Iris pigment epithelial cell (primary cell): ENCODE results near the gene KRT14.
"Not testable (repeated sequence)": the region's sequence is repeated elsewhere in the genome, so short reads cannot be mapped to it uniquely, and the experiment has no call there.

ENCODE experiments used
- DNase-seq: peaks from one replicate; pipeline ENCODE4 v3.0.0-alpha.2; 2011; ENCODE audit warnings: low read depth

The KRT14 gene

GRCh38 chr17:41579484-41580243, 7.0 kb downstream of the KRT14 start:
- peak; percentile 61 for DNase-seq

DNA sequence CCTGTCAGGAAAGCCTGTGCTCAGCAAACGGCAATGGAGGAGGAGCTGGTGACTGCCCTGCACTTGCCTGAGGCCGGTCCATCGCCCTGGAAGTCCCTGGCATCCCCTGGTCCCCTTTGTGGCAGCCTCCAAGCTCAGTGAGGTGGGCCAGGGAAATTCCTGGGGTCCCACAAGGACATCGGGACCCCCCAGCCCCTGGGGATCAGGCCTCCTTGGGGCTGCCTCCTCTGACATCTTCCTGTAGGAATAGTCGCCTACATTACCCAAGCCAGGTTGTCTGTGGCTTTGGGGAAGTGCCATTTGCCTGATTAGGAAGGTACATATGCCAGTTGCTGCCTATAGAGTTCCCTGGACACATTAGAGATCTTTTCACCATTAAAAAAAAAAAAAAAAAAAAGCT, 7.7 kb downstream of the KRT14 start:
- DNase-seq = no peak

DNA sequence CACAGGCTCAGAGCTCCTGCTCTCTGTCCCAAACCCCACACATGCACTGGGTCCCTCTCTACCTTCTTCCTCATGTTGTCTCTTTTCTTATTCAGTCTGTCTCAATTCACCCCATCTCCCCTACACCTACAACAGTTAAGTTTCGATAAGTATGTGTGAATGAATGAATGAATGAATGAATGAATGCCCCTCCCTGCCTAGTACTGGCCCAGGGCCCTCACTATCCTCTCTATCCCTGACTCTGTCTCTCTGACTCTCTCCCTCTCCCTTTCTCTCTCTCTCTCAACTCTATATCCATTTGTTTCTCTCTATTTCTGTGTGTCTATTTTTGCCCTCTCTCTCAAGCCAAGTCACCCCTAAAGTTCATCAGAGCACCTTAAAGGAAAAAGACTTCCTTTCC, 8.2 kb downstream of the KRT14 start:
- no peak for DNase-seq

GRCh38 chr17:41576740-41577139, 10.0 kb downstream of the KRT14 start:
- DNase-seq = not testable (repeated sequence)

- DNase-seq = no peak
Measured at GRCh38 chr17:41575336-41575735, 11.4 kb downstream of the KRT14 start.

DNA sequence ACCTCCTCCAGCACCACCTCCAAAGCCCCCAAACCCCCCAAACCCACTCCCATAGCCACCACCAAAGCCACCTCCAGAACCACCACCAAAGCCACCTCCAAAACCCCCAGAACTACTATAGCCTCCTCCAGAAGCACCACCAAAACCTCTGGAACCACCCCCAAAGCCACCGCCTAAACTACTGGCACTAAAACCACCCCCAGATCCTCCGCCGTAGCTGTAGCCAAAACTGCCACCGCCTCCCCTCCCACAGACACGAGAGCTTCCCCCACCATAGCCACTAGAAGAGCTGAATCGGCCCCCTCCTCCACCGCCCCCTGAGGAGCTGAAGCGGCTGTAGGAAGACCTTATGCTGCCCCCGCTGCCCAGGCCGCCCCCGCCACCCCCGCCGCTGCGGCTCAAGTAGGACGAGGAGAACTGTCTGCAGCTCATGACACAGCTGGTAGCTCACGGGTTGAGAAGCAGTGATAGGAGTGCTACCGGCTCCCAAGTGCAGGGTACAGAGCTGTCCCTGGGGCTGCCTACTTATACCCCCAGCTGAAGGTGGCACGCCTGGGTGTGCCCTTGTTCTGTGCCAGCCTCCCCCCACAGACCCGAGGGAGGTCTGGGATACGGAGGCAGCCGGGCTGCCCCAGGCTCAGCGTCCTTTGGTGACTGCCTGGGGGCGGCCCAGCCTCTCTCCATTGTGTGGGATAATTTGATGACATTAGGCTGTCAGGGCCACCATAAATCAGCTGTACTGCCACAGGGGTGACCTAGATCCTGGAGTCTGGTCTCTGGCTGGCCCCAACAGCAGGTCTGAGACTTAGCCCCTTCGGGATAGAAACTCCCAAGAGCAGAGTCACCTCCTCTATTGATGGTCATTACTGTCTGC, 14.9 kb downstream of the KRT14 start, which contains the start of gene KRT9:
Gene KRT9, minus strand, starts transcription at position 499 of the 874 bp plus-strand sequence. Its CDS starts 67 bp downstream, at position 432.
- no peak for DNase-seq

- DNase-seq = no peak
Measured at GRCh38 chr17:41567317-41567716, 19.4 kb downstream of the KRT14 start.

- no peak for DNase-seq
Measured at GRCh38 chr17:41565338-41565737, 21.4 kb downstream of the KRT14 start.

DNA sequence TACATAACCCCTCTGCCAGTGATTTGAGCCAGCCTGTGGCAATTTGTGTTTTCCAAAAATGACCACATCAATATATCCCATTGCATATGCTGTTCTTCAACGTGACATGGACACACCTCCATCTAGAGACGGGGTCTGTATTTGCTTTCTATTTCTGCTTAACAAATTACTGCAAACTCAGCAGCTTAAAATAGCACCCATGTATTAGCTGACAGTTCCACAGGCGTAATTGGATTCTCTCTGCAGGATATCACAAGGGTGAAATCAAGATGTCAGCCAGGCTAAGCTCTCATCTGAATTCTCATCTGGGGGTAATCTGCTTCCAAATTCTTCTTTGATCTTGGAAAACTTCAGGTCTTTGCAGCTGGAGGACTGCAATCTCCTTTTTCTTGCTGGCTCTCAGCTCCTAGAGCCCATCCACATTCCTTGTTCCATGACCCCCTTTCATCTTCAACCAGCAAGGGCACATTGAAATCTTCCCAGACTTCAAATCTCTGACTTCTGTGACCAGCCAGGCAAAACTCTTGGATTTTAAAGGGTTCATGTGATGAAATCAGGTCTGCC, 23.0 kb downstream of the KRT14 start:
- no peak for DNase-seq

DNA sequence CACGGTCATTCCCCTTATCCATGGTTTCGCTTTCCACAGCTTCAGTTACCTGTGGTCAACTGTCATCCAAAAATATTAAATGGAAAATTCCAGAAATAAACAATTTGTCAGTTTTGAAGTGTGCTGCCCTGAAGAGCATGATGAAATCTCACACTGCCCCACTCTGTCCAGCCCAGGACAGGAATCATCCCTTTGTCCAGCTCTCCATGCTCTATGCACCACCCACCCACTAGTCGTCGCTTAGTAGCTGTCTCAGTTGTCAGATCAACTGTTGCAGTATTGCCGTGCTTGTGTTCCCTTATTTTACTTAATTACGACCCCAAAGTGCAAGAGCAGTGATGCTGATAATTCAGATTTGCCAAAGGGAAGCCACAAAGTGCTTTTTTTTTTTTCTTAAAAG, 25.1 kb downstream of the KRT14 start:
- no peak for DNase-seq

DNA sequence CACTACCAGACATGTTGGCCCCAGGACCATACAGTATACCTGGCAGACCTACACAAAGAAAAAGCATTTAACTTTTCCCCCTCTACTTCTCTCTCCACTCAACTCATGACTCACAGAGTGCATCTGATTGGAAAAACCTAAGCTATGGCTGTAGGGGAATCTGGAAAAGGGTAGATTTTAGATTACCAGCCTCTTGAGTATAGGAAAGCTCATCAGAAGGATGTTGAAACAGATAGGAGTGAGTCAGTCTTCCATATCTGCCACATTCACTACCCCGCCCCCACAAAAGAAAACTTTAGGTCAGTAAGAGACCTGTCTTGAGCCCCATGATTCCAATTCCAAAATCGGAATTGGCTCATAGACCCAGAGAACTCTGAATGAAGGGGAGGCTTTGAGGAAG, 27.1 kb downstream of the KRT14 start:
- peak; percentile 65 for DNase-seq

DNA sequence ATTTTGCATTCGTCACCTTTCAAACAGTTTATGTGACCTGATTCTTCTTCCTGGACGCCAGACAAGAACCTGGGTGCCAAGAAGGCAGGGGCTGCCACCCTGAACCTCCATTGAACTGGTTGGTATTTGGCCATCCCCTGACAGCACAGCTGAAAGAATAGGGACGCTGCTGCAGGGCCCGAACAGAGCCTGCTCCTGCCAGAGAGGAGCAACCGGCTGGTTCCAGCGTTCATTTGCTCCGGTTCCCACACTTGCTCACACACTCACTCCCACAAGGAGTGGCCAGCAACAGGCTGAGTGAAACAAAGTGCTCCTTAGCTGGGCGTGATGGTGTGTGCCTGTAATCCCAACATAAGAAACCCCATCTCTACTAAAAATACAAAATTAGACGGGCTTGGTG, 29.8 kb downstream of the KRT14 start:
- no peak for DNase-seq

DNA sequence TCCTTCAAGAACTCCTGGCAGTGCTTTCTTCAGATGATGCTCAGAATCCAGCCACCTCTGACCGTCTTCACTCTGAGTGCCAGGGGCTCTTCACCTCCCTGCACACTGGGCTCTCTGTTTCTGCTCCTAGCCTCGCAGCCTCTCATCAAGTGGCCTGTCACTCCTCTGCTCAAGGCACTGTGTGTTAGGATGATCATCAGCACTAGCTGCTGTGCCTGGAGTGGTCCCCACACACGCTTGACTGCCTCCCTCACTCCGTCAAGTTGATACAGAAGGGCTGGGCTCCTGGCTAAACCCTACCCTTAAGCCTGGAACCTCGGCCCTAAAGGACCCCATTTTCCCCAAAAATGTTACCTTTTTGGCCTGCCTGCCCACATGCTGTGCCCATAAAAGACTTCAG, 30.4 kb downstream of the KRT14 start:
- no peak for DNase-seq

- DNase-seq = peak; percentile 63
Measured at GRCh38 chr17:41555105-41555887, 31.4 kb downstream of the KRT14 start.

DNA sequence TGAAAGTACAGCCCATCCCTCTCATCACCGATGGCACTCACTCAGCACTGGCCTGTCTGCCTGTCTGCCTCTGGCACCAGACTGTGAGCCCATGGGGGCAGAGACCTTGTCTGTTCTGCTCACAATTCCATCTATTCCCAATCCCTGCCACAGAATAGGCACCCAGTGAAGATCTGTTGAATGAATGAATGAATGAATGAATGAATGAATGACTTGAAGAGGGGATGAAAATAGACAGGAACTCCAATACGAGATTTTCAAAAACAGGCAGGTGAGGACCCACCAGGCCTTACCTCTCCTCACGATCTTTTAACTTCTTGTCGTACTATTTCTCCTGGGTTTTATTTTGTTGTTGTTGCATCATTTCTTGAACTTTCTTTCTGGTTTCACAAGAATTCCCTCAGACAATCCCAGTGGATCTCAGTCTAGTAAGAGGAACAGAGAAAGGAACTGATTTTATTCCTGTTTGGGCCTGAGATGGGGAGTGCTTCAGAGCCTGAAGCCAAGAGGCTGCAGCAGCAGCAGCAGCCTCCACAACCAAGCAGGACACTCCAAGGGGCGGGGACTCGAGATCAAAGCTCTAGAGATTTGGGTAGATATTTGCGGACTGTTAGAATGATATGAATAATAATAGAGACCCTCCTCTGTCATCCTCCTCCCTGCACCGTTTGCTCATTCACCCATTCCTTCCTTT, 32.6 kb downstream of the KRT14 start:
- DNase-seq = no peak

GRCh38 chr17:41553176-41553575, 33.5 kb downstream of the KRT14 start:
- no peak for DNase-seq

GRCh38 chr17:41552455-41552854, 34.2 kb downstream of the KRT14 start:
- DNase-seq = no peak

DNA sequence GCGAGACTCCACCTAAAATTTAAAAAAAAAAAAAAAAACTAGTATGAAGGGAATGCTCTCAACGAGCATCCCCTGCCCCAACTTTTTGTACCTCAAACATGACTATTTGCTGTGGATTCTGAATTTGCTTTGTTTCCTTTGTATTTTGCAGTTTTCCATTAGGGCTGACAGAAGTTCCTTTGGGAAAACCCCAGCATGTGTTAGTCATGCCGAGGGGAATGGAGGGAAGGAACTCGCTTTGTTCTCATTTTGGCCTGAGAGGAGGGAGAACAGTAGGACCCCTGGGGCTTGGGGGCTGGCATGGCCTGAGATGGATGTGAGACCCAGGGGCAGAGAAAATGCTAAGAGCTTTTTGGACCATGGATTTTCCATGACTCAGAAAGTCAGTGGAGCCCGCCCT, 35.3 kb downstream of the KRT14 start:
- no peak for DNase-seq

- peak; percentile 62 for DNase-seq
Measured at GRCh38 chr17:41549596-41550039, 37.1 kb downstream of the KRT14 start.

DNA sequence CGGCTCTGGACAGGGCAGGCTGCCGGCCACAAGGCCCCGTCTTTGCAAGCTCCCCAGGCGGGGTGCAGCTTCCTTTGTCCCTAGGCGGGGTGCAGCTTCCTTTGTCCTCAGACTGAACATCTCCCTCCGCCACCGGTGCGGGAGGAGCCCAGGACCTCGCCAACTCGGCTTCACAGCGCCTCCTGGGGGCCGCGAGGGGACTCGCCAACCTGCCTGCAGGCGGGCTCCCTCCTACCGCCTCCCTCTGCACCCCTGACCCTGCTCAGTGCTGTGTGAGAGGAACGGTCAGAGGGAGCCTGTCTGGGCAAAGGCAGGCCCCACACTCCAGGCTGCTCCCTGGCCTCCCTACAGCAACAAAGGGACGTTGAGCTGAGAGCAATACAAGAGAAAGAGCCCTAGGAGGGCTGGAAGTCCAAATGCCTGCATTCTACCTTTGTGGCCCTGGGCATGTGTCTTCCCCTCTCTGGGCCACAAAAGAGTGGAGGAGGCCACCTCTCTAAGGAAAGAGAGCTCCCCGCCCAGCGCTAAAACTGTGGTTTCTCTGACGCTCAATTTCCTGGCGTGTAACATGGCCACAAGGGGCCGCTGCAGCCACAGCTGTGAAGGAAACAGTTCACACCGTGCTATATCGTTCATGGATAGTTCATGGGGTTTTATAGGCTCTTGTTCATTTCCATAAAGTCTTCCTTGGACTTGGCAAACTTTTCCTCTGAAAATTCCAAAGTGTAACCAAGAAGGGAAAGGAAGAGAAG, 37.7 kb downstream of the KRT14 start:
- peak; percentile 89 for DNase-seq
